Measurements from ENCODE around the gene SPINT1.

SPINT1 gene

GRCh38 chr15:40872791-40873693 is 29.2 kb downstream of the SPINT1 start:
- TF ChIP-seq REST (IDR thresholded peaks at IDR 0.05; ENCODE audit: insufficient read depth in 1 of 2, low read depth in 2 of 2, low read length in 2 of 2) (no peak), SIN3A (IDR thresholded peaks at IDR 0.05; ENCODE audit: borderline replicate concordance, insufficient read depth, low read length) (no peak), POLR2AphosphoS5 (IDR thresholded peaks at IDR 0.05; ENCODE audit: low read depth, low read length) (no peak), FOXP2 (optimal IDR thresholded peaks at IDR 0.05; ENCODE audit: borderline replicate concordance, extremely low read depth, extremely low read length, insufficient read depth) (no peak), TAF1 (IDR thresholded peaks at IDR 0.05; ENCODE audit: borderline replicate concordance, insufficient read depth, low read length) (no peak)

- TF ChIP-seq POLR2AphosphoS5 (IDR thresholded peaks at IDR 0.05; ENCODE audit: low read depth, low read length) (no peak), FOXP2 (optimal IDR thresholded peaks at IDR 0.05; ENCODE audit: borderline replicate concordance, extremely low read depth, extremely low read length, insufficient read depth) (peak; percentile 38)
Observed at GRCh38 chr15:40873694-40874561, 30.1 kb downstream of the SPINT1 start, which contains the start of gene RHOV. Gene RHOV (minus strand): TSS chr15:40874234. CDS start chr15:40874139, 95 bp downstream.

GRCh38 chr15:40875991-40876730 is 32.3 kb downstream of the SPINT1 start:
- TF ChIP-seq SIN3A (IDR thresholded peaks at IDR 0.05; ENCODE audit: borderline replicate concordance, insufficient read depth, low read length) (no peak), REST (IDR thresholded peaks at IDR 0.05; ENCODE audit: insufficient read depth in 1 of 2, low read depth in 2 of 2, low read length in 2 of 2) (no peak), POLR2AphosphoS5 (IDR thresholded peaks at IDR 0.05; ENCODE audit: low read depth, low read length) (no peak), FOXP2 (optimal IDR thresholded peaks at IDR 0.05; ENCODE audit: borderline replicate concordance, extremely low read depth, extremely low read length, insufficient read depth) (no peak), TAF1 (IDR thresholded peaks at IDR 0.05; ENCODE audit: borderline replicate concordance, insufficient read depth, low read length) (no peak)

GRCh38 chr15:40877694-40878093 is 33.8 kb downstream of the SPINT1 start:
- TF ChIP-seq TAF1 (IDR thresholded peaks at IDR 0.05; ENCODE audit: borderline replicate concordance, insufficient read depth, low read length) (no peak), SIN3A (IDR thresholded peaks at IDR 0.05; ENCODE audit: borderline replicate concordance, insufficient read depth, low read length) (no peak), POLR2AphosphoS5 (IDR thresholded peaks at IDR 0.05; ENCODE audit: low read depth, low read length) (no peak), FOXP2 (optimal IDR thresholded peaks at IDR 0.05; ENCODE audit: borderline replicate concordance, extremely low read depth, extremely low read length, insufficient read depth) (no peak), REST (IDR thresholded peaks at IDR 0.05; ENCODE audit: insufficient read depth in 1 of 2, low read depth in 2 of 2, low read length in 2 of 2) (no peak)

- TF ChIP-seq SIN3A (IDR thresholded peaks at IDR 0.05; ENCODE audit: borderline replicate concordance, insufficient read depth, low read length) (no peak), FOXP2 (optimal IDR thresholded peaks at IDR 0.05; ENCODE audit: borderline replicate concordance, extremely low read depth, extremely low read length, insufficient read depth) (no peak), TAF1 (IDR thresholded peaks at IDR 0.05; ENCODE audit: borderline replicate concordance, insufficient read depth, low read length) (no peak), REST (IDR thresholded peaks at IDR 0.05; ENCODE audit: insufficient read depth in 1 of 2, low read depth in 2 of 2, low read length in 2 of 2) (no peak), POLR2AphosphoS5 (IDR thresholded peaks at IDR 0.05; ENCODE audit: low read depth, low read length) (no peak)
Observed at GRCh38 chr15:40878785-40879184, 34.9 kb downstream of the SPINT1 start.

Data from PFSK-1 (cell line).